DOHH2 (cell line): ENCODE measurements around the gene SHANK2.

Experiments
- EZH2phosphoT487 ChIP-seq: fragments of 200-600 bp; sonication (generic); IDR thresholded peaks from 2 replicates; pipeline ENCODE4 v1.6.1; 2017; ENCODE audit warnings: borderline replicate concordance, mild to moderate bottlenecking, antibody characterized with exemption, low read length, moderate library complexity, mixed read lengths
- TF ChIP-seq, protein P1 (sequence below): fragments of 200-600 bp; sonication (generic); IDR thresholded peaks from one replicate; pipeline ENCODE4 v1.5.1; 2014; ENCODE audit warnings: antibody characterized with exemption, mild to moderate bottlenecking, low read depth, low read length; ENCODE audit not compliant: poor library complexity, severe bottlenecking

DNA sequence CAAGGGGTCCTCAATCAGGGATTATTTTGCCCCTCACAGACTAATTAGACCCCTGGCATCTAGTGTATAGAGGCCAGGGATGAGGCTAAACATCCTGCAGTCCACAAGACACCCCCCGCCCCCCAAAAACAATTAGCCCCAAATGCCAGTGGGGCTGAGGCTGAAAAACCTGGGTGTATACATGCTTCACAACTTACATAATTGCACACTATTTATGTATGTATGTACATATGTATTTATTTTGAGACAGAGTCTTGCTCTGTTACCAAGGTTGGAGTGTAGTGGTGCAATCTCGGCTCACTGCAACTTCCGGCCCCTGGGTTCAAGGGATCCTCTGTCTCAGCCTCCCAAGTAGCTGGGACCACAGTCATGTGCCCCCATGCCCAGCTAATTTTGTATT lies 28.8 kb upstream of the SHANK2 start:
- TF ChIP-seq, protein P1, sequence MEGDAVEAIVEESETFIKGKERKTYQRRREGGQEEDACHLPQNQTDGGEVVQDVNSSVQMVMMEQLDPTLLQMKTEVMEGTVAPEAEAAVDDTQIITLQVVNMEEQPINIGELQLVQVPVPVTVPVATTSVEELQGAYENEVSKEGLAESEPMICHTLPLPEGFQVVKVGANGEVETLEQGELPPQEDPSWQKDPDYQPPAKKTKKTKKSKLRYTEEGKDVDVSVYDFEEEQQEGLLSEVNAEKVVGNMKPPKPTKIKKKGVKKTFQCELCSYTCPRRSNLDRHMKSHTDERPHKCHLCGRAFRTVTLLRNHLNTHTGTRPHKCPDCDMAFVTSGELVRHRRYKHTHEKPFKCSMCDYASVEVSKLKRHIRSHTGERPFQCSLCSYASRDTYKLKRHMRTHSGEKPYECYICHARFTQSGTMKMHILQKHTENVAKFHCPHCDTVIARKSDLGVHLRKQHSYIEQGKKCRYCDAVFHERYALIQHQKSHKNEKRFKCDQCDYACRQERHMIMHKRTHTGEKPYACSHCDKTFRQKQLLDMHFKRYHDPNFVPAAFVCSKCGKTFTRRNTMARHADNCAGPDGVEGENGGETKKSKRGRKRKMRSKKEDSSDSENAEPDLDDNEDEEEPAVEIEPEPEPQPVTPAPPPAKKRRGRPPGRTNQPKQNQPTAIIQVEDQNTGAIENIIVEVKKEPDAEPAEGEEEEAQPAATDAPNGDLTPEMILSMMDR = no peak
- TF ChIP-seq EZH2phosphoT487 = no peak
